AG09319 (cell line): Measurements from ENCODE around the gene GMPS.

ENCODE experiments used
- DNase-seq: peaks from one replicate; pipeline ENCODE4 v3.0.0-alpha.2; 2010; ENCODE audit warnings: low read depth; ENCODE audit errors: extremely low read depth
- CTCF ChIP-seq: IDR thresholded peaks from 2 replicates; pipeline ENCODE4 v1.5.1; 2011; ENCODE audit warnings: low read depth, mild to moderate bottlenecking, inconsistent platforms, low read length, moderate library complexity

Gene GMPS

GRCh38 chr3:155963570-155963969, 93.1 kb downstream of the GMPS start:
- TF ChIP-seq CTCF: no peak
- no peak for DNase-seq

GRCh38 chr3:155970398-155970797, 99.9 kb downstream of the GMPS start:
- DNase-seq: no peak
- no peak for TF ChIP-seq CTCF

GRCh38 chr3:155972885-155973584, 102.6 kb downstream of the GMPS start:
- DNase-seq: no peak

GRCh38 chr3:155978324-155978723, 107.9 kb downstream of the GMPS start:
- DNase-seq: no peak
- TF ChIP-seq CTCF: peak; percentile 23

More at GRCh38 chr3:155972885-155973584, 102.6 kb downstream of the GMPS start:
- TF ChIP-seq CTCF: no peak

GRCh38 chr3:155979746-155980145, 109.3 kb downstream of the GMPS start:
- no peak for DNase-seq
- no peak for TF ChIP-seq CTCF

GRCh38 chr3:155981669-155982068, 111.2 kb downstream of the GMPS start:
- TF ChIP-seq CTCF: no peak
- DNase-seq: no peak

GRCh38 chr3:155983834-155984474, 113.5 kb downstream of the GMPS start:
- TF ChIP-seq CTCF: no peak
- DNase-seq: no peak
